HPDE6-E6E7 (cell line): Measurements from ENCODE around the gene PROC.

Source experiments
- DNase-seq: peaks from one replicate; pipeline ENCODE4 v3.0.0; 2011; ENCODE audit warnings: missing footprints; ENCODE audit errors: extremely low spot score

Gene PROC

DNA sequence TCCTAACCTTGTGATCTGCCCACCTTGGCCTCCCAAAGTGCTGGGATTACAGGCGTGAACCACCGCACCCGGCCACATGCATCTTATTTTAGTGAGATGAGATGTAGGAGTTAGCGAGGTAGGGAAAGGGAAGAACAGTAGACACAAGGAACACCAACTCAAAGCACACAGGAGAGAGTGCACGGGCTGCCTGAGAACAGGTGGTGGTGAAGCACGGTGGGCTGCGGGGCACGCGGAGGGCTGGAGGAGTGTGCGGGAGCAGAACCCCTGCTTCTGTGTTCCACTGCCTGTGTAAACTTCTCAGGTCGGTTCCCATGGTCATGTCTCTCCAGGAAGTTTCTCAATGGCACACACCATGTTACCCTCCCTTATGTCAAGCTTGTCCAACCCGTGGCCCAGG, 38.7 kb downstream of the PROC start:
- DNase-seq, result no peak

DNA sequence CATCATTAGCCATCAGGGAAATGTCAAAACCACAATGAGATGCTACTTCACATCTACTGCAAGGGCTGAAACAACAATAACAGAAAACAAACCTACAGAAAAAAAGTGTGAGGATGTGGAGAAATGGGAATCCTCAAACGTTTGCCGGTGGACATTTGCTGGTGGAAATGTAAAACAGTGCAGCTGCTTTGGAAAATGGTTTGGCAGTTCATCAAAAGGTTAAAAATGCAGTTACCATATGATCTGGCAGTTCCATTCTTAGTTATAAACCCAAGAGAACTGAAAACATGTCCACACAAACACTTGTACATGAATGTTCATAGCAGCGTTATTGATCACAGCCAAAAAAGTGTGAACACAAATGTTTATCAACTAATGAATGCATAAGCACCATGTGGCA, 44.2 kb downstream of the PROC start:
- DNase-seq, result no peak

DNA sequence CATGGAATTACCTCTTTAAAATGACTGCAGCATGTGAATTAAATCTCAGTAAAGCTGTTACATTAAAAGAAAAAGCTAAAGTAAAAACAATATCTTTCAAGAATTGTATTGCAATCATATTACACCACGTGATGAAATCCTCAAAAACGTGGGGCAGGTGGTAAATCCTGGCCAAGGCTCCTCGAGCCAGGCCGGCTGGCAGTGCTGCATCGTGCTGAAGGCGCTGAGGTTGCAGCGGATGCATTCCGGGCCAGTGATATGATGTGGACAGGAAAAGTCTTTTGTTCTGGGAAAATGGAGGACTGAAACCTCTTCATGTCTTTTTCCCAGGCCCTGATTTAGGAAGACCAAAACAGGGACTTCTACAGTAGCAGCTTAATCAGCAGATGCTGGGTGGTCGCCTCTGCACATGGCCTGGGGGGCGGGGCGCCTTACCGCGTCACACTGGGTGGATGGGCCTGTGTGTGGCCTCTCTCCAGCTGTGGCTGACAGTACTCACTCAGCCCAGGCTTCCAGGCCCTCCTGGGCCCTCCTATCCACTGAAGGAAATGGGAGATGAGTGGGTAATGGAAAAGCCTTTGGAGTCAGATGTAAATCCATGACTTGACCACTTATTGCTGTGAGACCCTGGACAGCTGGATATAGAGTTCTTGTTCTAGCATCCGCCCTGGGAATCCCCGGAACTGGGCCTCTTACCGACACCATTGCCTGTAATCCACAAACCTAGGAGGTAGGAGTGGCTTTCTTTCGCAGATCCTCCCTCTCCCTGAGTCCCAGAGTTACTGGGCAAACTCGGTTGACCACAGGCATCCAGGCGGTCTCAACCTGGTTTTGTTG, 45.1 kb downstream of the PROC start:
- DNase-seq, result no peak

DNA sequence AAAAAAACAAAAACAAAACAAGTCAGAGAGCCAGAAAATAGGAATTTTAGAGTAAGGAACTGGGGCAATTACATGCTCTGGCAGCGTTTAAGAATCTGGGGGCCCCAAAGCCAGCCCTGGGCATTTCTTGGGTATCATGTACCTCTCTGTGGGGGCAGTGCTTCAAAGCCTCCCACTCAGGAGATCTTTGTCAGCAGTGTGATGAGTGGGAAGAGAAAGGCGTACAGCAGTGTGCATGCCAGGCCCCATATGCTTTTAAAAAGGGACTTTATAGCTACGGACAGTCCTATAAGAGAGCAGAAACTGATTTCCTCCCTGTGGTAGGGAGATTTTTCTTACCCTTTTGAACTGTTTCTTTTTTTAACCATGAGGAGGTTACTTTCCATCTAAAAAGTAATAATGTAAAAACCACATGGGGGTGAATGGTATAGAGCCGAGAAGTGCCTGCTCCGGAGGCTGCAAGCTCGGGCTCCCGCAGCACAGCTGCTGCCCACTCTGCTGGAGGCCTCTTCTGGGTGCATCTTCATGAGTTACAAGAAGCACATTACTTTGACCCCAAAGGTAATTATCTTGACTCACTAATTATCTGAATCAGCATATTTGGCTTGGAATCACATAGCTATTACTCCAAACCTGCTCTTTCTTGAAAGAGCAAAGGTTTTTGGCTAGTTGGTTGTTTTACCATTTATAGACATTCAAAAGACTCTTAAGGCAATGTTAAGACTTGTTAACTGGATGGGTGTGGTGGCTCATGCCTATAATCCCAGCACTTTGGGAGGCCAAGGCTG, 46.4 kb downstream of the PROC start:
- DNase-seq, result no peak

DNA sequence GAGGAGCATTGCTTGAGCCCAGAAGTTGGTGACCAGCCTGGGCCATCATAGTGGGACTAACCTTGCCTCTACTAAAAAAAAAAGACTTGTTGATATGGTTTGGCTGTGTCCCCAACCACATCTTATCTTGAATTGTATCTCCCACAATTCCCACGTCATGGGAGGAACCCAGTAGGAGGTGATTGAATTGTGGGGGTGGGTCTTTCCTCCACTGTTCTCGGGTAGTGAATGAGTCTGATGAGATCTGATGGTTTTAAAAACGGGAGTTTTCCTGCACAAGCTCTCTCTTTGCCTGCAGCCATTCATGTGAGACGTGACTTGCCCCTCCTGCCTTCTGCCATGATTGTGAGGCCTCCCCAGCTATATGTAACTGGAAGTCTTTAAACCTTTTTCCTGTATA, 47.0 kb downstream of the PROC start:
- DNase-seq, result no peak

DNA sequence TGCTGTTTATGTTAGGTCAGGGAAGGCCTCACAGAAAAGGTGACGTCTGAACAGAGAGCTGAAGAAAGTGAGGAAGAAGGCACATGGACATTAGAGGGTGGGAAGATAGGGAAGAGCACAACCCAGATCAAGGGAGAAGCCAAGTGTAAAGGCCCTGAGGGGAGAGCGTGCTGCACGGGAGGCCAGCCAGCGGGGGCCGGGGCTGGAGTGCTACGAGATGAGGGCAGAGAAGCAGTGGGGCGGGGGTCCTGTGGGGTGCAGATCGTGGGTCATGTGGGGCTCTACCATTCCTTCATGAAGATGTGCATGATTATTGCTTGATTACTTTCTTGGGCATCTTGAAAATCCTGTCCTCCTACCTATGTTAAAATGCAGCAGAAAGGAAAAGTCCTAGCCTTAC, 50.8 kb downstream of the PROC start:
- no peak for DNase-seq

DNA sequence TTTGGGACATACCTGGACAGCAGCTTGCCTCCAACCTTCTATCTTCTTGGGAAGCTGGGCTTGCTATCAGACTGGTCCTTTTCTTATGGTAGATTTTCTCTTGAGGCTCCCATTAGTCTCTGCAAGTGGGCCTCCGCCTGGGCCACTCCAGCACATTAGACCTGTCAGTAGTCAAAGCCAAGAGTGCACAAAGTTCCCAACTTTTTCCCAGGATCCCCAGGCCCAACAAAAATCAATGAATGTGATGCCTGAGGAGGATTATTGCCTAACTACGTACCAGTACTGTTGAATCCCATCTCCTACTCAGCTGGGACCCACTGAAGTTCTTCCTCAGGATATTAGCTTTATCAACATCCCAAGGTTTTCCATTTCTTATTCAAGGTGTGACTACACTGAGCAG, 51.7 kb downstream of the PROC start:
- no peak for DNase-seq

DNA sequence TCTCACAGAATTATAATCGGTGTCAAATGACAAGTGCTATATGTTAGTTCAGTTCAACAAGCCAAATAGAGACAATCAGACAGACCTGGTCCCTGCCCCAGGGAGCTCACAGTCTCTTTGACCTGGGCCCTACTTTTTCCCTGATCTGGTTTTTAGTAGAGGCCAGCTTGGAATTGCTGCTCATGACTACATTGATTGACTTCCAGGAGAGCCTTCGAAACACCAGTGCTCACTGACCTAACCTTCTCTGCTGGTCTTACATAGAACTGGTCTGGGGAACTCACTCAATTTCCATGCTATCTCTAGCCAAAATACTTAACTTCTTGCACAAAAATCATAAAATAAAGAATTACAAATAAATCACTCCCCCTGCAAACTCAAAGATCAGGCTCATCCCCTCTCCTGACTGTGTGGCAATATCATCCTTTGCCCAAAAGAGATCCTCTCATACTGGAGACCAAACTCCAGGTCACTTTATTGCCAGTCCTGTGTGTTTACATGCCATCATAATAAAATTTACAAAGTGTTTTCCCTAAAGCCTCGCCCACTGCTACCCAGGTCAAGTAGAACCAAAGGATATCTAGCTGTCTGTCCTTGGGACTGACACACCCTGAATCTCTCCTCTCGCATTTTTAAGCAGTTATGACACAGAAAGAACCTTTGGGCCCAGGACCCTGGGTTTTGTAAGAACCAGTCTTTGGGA, 53.2 kb downstream of the PROC start:
- no peak for DNase-seq

DNA sequence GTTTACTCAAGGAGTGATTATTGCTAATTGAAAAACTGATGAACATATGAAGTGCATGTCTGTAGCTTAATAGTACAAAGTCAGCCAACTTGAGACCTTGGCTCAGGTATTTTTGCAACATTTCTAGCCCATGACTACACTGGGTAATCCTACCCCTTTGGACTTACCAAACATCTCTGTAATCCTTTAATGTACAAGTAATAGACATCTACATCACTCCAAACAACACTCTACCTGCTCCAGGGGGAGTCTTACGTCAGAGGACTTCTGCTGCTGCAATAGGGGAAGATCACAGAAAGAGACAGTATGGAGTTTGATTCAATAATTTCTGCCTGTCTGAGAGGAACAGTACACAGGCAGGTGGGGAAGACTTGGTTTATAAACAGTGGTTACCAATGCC, 54.0 kb downstream of the PROC start:
- DNase-seq, result no peak

DNA sequence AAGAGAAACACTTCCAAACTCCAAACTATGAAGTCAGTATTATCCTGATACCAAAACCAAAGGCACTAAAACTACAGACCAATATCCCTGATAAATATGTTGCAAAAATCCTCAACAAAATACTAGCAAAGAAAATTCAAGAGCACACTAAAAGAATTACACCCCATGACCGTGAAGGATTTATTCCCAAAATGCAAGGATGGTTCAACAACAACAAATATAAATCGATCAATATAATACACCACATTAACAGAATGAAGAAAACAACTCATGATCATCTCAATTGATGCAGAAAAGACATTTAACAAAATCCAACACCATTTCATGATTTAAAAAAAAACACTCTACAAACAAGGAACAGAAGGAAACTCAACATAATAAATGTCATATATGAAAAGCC, 57.6 kb downstream of the PROC start:
- no peak for DNase-seq
